ENCODE data around the gene HNRNPU.
"Not testable (repeated sequence)": the region's sequence is repeated elsewhere in the genome, so short reads cannot be mapped to it uniquely, and the experiment has no call there.

Gene HNRNPU

GRCh38 chr1:244839656-244840055, 24.7 kb downstream of the HNRNPU start:
- FAIRE-seq: no peak

- peak; percentile 15 for FAIRE-seq
These were observed 26.6 kb downstream of the HNRNPU start for GRCh38 chr1:244837597-244838258.

DNA sequence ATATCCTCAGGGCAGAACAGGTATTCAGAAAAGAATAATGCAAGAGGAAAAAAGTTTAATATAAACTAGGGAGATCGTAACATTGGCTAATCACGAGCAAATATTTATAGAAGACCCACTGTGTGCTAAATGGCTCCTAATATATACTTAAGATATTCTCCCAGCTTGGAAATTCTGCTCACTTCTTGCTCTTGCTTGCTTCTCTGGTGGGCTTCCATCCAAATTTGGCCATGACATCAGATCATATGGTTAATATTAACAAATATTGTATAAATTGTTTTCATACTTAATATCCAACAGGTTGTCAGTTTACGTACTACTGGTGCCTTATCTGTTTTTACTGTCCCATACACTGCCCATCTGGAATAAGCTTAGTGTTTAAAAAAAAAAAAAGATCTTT, 27.8 kb downstream of the HNRNPU start:
- no peak for FAIRE-seq

- no peak for FAIRE-seq
These were observed 28.2 kb downstream of the HNRNPU start for GRCh38 chr1:244836135-244836521.

- no peak for FAIRE-seq
These were observed 28.8 kb downstream of the HNRNPU start, which contains the start of gene COX20 for GRCh38 chr1:244835276-244836134. Gene COX20 (plus strand): TSS chr1:244835658. CDS start chr1:244835715, 57 bp downstream.

DNA sequence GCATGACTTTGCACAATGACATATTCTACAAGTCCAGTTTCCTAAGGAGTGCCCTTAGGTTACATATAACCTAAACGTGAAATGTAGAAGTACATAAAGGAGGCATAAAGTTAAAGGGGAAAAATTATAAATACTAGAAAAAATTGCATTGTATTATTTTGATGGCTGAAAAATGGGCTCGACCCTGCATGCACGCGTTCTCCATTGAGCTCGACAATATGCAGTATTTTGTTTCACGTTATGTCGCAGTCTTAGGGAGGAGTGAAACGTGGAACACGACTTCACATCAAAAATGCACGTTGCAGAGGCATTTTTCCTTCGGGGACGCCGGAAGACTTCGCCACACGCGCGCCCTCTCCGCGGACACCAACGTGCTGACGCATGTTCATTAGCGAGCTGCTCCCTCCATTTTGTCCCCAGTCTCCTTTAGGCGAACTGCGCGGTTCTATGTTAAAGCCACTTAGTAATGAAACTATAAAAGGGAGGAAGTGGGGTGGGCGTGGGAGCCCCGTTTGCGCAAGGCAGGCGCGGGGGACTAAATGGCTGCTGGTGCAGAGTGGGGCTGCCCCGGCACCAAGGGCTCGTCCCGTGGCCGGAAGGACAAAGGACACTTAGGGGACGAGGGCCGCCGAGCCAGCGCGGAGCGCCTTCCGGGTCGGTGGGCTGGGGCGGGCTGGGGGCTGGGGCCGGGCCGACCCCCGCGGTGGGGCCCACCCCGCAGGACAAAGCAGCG, 29.6 kb downstream of the HNRNPU start:
- FAIRE-seq: peak; percentile 17

DNA sequence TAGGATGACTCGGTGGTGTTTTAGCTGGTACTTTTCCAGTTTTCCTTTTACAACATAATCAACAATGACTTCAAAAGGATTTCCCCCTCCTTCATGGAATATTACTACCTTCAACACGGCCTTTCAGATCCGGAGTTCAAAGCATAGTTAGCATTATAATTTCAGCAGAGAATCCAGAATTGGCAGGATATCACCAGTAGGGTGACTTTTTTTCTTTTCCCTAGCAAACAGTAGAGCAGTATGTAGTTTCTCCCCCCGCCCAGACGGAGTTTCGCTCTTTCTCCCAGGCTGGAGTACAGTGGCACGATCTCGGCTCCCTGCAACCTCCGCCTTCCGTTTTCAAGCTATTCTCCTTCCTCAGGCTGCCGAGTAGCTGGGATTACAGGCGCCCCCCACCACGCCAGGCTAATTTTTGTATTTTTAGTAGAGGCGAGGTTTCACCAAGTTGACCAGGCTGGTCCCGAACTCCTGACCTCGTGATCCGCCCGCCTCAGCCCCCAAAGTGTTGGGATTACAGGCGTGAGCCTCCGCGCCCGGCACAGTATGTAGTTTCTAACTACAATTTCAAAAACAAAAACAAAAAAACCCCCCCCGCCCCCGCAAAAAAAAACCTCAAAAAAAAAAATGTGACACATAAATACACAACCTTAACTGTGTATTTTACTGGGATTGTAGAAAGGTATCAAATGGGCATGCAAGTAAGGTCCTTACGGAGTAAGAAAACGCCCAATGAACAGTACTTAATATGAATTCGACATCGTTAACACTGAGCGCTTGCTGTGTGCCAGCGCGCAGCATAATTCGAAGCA, 30.4 kb downstream of the HNRNPU start:
- peak; percentile 76 for FAIRE-seq

GRCh38 chr1:244833260-244833659, 31.1 kb downstream of the HNRNPU start:
- FAIRE-seq: not testable (repeated sequence)

- FAIRE-seq: peak; percentile 70
These were observed 33.7 kb downstream of the HNRNPU start for GRCh38 chr1:244830639-244831038.

DNA sequence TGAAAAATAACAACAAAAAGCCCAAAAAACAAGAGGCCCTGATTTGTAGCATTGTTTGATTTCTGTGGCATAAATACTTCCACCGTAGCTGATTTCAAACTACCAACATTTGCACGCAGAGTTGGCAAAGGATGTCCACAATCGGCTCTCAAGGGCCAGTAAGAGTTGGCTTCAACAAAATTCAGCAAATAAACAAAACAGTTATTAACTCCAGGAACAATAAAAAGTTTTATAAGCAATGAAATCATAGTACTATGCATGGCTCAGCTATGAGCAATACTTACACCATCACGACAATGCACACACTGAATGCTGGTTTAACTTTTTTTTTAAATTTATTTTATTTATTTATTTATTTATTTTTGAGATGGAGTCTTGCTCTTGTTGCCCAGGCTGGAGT, 37.6 kb downstream of the HNRNPU start:
- FAIRE-seq: no peak

GRCh38 chr1:244822878-244823277, 41.5 kb downstream of the HNRNPU start:
- FAIRE-seq: no peak

- no peak for FAIRE-seq
These were observed 43.2 kb downstream of the HNRNPU start for GRCh38 chr1:244821134-244821533.

DNA sequence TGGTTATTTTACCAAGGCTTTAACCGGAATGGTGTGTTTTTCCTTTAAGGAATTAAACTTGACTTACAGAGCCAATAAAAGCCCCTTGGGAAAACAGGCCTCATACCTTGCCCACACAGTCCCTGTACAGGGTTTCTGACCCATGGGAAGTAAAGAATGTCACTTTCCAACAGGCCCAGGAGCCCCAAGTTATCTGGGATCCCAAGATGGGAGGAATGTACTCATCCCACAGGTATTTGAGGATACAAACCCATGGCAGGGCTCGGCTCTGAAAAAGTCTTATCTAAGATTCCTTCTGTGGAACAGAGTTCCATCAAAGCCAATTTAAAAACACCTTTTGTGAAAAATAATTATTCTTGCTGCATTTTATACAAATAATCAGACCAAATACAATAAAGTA, 44.2 kb downstream of the HNRNPU start:
- no peak for FAIRE-seq

GRCh38 chr1:244817415-244817894, 46.9 kb downstream of the HNRNPU start:
- FAIRE-seq: no peak

- no peak for FAIRE-seq
These were observed 48.7 kb downstream of the HNRNPU start for GRCh38 chr1:244815600-244816099.

- FAIRE-seq: no peak
These were observed 51.0 kb downstream of the HNRNPU start for GRCh38 chr1:244813327-244813726.

DNA sequence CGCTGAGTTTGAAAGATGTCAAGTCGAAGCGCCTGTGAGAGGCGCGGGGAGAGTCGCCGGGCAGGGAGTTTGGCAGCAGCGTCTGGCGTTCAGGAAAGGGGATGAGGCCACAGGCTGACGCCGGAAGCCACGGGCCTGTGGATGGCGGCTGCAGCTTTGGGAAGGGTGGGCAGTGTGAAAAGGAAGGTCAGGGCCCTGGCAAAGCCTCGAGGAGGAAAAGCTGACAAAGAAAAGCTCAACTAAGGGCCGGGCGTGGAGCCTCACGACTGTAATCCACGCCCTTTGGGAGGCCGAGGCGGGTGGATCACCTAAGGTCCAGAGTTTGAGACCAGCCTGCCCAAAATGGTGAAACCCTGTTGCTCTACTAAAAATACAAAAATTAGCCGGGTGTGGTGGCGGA, 54.1 kb downstream of the HNRNPU start:
- FAIRE-seq: no peak

GRCh38 chr1:244807138-244807537, 57.2 kb downstream of the HNRNPU start:
- FAIRE-seq: no peak

- no peak for FAIRE-seq
These were observed 59.5 kb downstream of the HNRNPU start for GRCh38 chr1:244804841-244805240.

GRCh38 chr1:244802556-244803239, 61.6 kb downstream of the HNRNPU start:
- FAIRE-seq: no peak

DNA sequence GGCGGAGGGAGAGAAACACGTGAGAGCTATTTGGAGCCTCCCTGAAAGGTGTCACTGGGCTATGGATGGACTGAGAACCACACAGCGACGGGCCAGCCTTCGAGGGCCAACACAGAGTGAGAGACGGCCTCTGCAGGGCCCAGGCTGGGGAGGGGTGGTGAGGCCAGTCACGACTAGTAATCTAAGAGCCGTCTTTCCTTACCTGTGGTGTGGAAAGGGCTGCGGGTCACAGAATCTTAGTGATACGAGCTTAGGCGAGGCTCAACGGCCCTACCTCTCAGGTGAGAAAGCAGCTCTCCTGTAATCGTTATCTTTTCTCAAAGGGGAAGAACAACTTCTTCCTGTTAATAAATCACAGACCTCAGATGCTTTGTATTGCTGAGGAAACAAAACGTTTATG, 62.3 kb downstream of the HNRNPU start:
- FAIRE-seq: no peak

- FAIRE-seq: no peak
These were observed 63.1 kb downstream of the HNRNPU start for GRCh38 chr1:244801246-244801645.
